ES-I3 (cell line): ENCODE data around the gene IL32.

Experiments
- H3K36me3 ChIP-seq: 2 replicates; pipeline ENCODE4 v1.6.1; 2013; ENCODE audit warnings: mild to moderate bottlenecking, low read length, control low read depth, moderate library complexity; ENCODE audit not compliant: insufficient read depth
- H3K4me1 ChIP-seq: 2 replicates; pipeline ENCODE4 v1.6.1; 2013; ENCODE audit warnings: mild to moderate bottlenecking, control low read depth, low read length; ENCODE audit not compliant: insufficient read depth
- H3K9ac ChIP-seq: 2 replicates; pipeline ENCODE4 v1.6.1; 2013; ENCODE audit warnings: low read depth, mild to moderate bottlenecking, low read length, moderate library complexity
- H3K9me3 ChIP-seq: 2 replicates; pipeline ENCODE4 v1.6.1; 2013; ENCODE audit warnings: mild to moderate bottlenecking, low read length, moderate library complexity; ENCODE audit not compliant: control insufficient read depth, insufficient read depth

Gene IL32

DNA sequence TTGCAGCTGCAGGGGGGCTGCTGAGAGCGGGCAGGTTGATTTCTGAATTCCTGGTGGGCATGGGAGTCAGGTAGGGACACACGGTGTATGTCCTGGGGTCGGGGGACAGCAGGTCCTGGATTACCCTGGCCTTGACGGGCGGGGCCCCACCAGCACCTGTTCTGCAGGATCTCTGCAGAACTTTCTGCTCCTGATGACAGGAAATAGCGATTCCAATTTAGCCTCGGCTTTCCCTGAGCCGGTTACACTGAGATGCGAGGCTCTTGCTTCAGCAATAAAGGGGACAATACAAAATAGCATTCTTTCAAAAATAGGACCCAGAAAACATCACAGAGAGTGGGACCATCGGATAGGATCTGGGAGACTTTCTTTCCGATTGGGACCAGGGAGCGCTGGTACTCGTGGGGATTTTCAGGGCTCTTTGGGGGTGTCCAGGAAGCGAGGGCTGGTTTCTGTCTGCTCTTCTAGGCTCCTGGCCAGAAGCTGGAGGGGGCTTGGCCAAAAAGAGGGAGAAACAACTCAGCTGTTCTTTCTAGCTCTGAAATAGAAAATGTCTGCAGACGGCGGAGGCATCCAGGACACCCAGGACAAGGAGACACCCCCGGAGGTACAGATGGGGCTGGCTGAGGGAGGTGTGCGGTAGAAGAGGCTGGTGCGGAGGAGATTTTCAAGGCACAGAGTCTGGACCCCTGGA lies 47.6 kb downstream of the IL32 start:
- H3K4me1 ChIP-seq: peaks cover 8% of the 10 kb centered on the region; the same call in 1 of the 2 replicates
- peaks cover under 1% of the 10 kb centered on the region; the same call in 1 of the 2 replicates for H3K36me3 ChIP-seq
- H3K9me3 ChIP-seq: no peaks in the 10 kb centered on the region
- H3K9ac ChIP-seq: peak overlapping the region; percentile 82

GRCh38 chr16:3113765-3114479 lies 48.5 kb downstream of the IL32 start:
- H3K36me3 ChIP-seq: peaks cover 3% of the 10 kb centered on the region; the same call in 1 of the 2 replicates
- peaks cover 8% of the 10 kb centered on the region; the same call in 1 of the 2 replicates for H3K4me1 ChIP-seq
- peak overlapping the region; percentile 82; the same call in 1 of the 2 replicates for H3K9ac ChIP-seq
- no peaks in the 10 kb centered on the region for H3K9me3 ChIP-seq

- H3K9ac ChIP-seq: no peak overlapping the region
- H3K9me3 ChIP-seq: no peaks in the 10 kb centered on the region
- peaks cover 3% of the 10 kb centered on the region; the same call in 1 of the 2 replicates for H3K36me3 ChIP-seq
- H3K4me1 ChIP-seq: peaks cover 8% of the 10 kb centered on the region; the same call in 1 of the 2 replicates
Measured at GRCh38 chr16:3115003-3115402, 49.6 kb downstream of the IL32 start.

DNA sequence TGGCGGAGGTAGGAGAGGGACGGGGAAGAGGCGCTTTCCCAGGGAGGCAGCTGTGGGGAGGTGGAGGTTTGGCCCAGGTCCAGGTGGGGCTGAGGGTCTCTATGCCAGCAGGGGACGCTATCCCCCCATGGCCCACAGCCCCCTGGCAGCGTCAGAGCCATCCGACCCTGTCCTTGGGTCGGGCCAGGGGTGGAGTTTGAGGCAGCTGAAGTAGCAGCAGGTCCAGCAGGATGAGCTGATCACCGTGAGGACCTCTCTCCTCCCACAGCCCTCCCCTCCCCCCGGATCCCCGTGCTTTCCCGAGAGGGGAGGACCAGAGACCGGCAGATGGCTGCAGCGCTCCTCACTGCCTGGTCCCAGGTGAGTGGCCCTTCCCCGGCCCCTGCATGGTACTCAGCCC lies 50.1 kb downstream of the IL32 start:
- H3K4me1 ChIP-seq: peaks cover 8% of the 10 kb centered on the region; the same call in 1 of the 2 replicates
- H3K9ac ChIP-seq: no peak overlapping the region
- no peaks in the 10 kb centered on the region for H3K9me3 ChIP-seq
- peaks cover 3% of the 10 kb centered on the region; the same call in 1 of the 2 replicates for H3K36me3 ChIP-seq

DNA sequence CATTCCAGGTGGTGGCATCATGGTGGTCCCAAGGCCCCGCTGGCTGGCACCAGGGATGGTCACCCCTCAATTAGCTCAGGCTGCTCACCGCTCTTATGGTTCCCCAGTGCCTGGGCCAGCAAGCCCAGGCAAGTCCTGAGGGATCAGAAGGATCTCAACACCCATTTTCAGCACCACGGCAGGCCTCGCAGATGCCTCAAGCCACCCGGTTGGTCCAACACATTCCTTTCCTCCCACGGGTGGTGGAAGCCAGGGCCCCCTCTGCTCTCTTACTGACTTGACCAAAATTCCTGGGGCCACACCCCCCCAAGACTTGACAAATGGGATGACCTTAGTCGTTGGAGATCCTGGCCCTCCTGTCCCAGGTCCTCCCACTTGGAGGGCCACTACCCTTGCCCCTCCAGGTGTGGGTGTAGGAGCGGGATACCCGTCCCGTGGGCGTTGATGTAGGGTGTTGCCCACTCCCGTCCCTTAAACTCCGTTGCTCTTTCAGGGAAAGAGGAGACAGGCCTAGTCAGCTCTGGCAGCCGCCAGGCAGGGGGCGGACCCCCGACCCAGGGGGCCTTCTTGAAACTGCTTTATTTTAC lies 52.9 kb downstream of the IL32 start:
- Histone ChIP-seq H3K4me1 (peaks cover 7% of the 10 kb centered on the region; the same call in 1 of the 2 replicates), H3K9ac (no peak overlapping the region), H3K36me3 (peaks cover 3% of the 10 kb centered on the region; the same call in 1 of the 2 replicates), H3K9me3 (no peaks in the 10 kb centered on the region)

GRCh38 chr16:3118846-3119245 lies 53.4 kb downstream of the IL32 start:
- Histone ChIP-seq H3K4me1 (peaks cover 2% of the 10 kb centered on the region; the same call in 1 of the 2 replicates), H3K9ac (no peak overlapping the region), H3K9me3 (no peaks in the 10 kb centered on the region), H3K36me3 (peaks cover 3% of the 10 kb centered on the region; the same call in 1 of the 2 replicates)
